HS-5 (cell line): ENCODE results near the gene KIFC3.
"Not testable (repeated sequence)": the region's sequence is repeated elsewhere in the genome, so short reads cannot be mapped to it uniquely, and the experiment has no call there.

Experiments
- DNase-seq: peaks from one replicate; pipeline ENCODE4 v3.0.0-alpha.2; 2012; ENCODE audit warnings: low read depth

The KIFC3 gene

DNA sequence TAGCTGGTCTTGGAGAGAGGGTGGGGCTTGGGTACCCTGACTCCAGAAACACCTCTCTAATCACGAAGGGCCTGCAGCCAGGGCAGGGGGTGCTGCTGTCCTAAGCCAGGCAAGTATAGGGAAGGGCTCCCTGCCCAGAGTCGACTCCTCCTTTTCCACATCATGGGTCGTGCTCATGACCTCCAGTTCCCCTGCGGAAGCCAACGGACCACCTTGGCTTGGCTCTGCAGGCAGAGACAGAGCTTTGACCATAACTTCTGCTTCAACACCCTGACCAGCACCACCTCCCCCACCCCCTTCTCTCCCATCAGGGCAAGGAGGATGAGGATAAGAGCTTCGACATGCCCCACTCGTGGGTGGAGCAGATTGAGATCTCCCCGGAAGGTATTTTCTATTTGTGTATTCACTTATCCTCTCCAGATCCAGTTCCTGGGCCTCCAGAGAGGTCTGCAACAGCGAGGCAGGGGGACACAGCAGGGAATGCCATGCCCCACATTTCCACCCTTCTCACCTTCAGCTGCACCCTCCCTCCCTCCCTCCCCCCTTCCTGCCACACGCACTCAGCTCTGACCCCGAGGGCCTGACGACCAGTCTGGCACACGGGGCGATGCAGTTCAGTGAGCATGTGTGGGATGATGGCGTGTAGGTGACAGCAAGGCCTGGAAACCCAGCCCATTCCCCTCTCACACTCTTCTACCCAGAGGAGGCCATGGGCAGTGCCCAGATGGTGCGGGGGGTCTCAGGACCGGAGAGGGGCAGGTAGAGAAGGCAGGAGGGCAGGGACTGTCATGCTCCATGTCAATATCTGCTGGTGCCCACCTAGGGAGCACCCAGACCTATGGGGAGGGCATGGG is 80.7 kb downstream of the KIFC3 start:
- no peak for DNase-seq

DNA sequence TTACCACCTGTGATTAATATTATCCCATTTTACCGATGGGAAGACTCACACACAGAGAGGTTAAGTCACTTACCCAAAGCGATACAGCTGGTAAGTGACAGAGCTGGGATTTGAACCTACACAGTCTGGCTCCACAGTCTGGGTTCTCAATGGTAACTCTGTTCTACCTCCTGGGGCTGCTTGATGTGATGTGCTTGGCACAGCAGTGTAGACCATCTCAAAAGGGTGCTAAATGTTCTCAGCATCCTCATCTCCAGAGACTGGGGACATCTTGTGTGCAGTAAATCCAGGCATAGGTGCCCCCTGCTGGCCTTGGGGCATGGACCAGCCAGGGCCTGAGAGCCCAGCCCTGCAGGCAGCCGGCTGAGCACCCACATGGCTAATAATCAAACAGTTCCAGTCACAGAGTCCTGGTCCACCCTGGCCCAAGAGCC is 82.1 kb downstream of the KIFC3 start:
- DNase-seq = no peak

DNA sequence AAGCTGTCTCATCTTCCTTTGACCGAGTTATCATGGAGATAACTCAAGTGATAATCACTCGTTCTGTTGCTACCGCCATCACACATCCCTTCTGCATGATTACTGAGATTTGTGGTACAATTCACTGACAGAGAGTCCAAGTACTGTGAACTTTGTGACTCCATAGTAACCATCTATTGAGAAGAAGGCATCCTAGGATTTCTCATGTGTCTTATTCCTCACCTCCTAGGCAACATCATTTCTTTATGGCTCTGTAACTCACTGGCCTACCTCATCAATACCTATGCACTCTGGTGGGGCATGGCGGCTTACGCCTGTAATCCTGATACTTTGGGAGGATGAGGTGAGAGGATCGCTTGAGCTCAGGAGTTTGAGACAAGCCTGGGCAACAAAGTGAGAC is 88.2 kb downstream of the KIFC3 start:
- DNase-seq = no peak

DNA sequence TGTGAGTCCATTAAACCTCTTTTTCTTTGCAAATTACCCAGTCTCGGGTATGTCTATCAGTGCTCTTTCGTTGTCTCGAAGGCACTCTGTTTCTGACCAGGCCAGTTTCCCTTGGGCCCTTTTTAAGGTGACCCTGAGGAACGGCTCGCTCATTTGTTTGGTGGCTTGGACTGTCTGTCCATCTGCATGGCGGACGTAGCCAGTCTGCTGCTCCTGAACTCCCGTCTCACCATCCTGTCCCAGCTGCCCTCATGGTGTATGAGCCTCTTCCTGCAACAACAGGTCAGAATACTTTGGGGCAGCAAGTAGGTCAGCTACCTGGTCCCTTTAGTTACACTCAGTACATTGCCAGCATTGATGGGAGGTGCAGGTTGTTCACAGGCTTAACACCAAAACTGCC is 88.7 kb downstream of the KIFC3 start:
- DNase-seq = no peak

DNA sequence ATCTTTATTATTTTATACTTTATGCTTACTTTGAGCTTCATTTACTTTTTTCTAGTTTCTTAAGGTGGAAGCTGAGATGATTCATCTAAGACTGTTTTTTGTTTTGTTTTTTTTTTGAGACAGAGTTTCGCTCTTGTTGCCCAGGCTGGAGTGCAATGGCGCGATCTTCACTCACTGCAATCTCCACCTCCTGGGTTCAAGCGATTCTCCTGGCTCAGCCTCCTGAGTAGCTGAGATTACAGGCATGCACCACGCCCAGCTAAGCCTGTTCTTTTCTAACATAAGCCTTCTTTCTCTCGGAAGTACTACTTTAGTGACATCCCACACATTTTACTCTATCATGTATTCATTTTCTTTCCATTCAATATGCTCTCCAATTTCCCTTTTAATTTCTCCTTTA is 89.7 kb downstream of the KIFC3 start:
- DNase-seq = not testable (repeated sequence)

DNA sequence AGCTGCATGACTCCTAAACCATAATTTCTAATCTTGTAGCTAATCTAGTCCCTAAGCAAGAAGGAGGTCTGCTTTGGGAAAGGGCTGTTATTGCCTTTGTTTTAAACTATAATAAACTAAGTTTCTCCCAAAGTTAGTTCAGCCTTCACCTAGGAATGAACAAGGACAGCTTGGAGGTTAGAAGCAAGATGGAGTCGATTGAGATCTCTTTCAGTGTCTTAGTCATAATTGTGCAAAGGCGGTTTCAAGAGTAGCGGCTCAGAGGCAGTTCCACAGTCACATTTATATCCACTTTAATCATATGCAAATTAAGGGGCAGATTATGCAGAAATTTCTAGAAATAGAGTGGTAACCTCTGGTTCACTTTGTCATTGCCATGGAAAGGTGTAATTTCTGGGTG is 90.3 kb downstream of the KIFC3 start:
- DNase-seq = no peak

DNA sequence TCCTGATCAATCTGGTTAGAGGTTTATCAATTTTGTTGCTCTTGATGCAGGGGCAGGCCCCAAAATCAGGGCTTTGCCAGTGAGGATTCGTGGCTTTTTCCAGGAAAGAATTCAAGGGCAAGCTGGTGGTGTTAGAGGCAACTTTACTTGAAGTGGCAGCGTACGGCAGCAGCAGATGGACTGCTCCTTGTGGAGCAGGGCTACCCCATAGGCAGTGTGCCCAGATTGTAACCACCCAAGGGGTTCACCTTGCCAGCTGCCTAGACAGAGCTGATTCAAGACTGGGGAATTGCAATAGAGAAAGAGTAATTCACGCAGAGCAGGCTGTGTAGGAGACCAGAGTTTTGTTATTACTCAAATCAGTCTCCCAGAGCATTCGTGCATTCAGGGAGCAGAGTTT is 90.9 kb downstream of the KIFC3 start:
- DNase-seq = no peak

DNA sequence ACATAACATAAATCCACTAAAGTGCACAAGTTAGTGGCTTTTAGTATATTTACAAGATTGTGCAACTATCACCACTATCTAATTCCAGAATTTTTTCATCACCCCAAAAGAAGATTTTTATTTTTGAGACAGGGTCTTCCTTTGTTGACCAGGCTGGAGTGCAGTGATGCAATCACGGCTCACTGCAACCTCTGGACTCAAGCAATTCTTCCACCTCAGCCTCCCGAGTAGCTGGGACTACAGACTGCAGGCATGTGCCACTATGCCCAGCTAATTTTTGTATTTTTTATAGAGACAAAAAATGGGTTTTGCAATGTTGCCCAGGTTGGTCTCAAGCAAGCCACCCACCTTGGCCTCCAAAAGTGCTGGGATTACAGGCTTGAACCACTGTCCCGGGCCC is 92.6 kb downstream of the KIFC3 start:
- DNase-seq = no peak
